HG02884 (cell line): Measurements from ENCODE around the gene EIF1B.

Source experiments
- ATAC-seq: cut with Tn5 transposase; IDR thresholded peaks from one replicate; pipeline ENCODE4 v1.9.1; 2021; ENCODE audit warnings: mild to moderate bottlenecking, moderate library complexity; ENCODE audit not compliant: unreplicated experiment

EIF1B gene

DNA sequence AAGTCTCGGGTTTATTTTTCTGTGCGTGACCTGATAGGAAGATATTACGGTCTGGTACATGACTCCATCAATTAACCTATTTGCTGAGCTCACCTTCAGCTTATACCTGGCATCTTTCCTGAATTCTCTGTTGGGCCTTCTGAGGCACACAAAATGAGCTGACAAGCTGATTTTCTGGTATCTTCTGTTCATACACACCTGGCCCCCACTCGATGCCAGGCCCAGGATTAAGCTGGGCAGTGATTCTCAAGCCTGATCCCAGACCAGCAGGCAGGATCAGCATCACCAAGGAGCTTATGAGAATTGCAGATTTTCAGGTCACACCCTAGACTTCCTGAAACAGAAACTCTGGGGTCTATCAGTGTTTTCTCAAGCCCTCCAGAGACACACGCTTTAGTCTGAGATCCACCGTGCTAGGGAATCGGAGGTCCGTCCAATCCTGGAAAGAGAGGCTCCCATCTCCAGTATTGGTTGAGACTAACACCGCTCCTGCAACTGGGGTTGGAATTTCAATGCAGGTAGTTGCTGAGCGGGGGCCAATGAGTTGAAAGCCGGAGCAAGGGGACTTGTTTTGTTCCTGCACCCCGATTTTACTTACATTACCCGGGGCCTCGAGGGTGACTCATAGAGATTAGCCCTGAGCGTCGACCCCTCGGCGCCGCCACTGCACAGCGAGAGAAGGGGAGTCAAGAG lies 636 bp upstream of the EIF1B start:
- no peak for ATAC-seq

DNA sequence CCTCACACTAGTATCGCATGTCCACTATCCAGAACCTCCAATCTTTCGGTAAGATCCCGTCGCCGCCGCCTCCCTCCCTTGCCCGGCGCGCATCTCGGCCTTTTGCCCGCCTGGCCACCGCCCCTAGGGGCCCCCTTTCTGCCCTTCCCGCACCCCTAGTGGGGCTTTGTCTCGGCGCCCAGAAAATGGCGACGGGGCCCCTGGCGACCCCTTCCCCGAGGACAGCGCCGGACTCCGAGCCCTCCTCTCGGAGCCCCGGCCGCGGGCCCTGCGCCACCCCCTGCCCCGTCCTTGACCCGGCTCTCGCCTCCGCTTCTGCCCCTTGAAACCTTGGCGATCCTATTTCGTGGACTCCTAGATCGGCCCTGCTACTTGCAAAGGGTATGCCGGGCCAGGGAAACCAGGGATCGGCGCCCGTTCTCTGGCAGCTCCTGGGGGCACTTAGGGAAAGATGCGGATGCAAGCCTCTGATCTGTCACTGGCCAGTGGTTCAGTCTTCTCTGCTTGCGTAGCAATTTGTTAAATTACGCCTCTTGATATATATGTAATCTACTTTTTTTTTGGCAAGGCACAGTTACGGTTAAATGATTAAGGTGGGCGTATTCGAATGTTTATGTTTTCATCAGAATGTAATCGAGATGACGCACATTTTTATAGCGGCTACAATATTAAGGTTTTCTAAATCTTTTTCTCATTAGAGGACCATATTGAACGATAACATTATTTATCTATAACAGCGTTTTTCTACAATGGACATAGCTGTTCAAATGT lies 603 bp downstream of the EIF1B start:
- ATAC-seq: peak; percentile 28

DNA sequence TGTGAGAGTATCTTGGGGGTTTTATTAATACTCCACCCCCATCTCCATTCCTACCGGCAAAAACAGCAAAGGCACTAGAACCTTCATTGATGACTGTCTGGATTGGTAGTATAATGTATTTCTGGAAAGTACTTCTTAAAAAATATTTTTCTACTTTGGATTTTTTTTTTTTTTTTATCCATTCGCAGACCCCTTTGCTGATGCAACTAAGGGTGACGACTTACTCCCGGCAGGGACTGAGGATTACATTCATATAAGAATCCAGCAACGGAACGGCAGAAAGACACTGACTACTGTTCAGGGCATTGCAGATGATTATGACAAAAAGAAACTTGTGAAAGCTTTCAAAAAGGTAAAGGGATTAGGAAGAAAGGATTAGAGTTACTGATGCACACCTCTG lies 1.2 kb downstream of the EIF1B start:
- no peak for ATAC-seq

DNA sequence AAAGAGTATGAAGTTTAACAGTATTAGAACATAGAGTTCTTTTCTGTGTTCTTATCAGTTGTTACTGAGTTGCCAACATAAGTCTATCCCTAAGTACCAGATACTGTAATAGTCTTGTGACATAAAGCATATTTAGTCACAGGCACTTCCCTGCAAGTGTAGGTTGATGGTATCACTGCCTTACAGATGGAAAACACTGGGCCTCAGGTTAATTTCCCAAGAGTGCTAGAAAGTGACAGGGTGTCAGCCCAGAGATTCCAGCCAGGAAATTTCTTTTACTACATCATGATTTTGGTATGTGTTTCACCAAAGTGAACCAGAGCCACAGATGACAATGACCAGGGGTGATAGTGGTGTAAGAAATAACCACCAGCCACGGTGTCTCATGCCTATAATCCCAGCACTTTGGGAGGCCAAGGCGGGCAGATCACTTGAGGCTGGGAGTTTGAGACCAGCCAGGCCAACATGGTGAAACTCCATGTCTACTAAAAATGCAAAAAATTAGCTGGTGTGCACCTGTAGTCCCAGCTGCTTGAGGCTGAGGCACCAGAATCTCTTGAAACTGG lies 3.2 kb downstream of the EIF1B start:
- ATAC-seq: no peak

DNA sequence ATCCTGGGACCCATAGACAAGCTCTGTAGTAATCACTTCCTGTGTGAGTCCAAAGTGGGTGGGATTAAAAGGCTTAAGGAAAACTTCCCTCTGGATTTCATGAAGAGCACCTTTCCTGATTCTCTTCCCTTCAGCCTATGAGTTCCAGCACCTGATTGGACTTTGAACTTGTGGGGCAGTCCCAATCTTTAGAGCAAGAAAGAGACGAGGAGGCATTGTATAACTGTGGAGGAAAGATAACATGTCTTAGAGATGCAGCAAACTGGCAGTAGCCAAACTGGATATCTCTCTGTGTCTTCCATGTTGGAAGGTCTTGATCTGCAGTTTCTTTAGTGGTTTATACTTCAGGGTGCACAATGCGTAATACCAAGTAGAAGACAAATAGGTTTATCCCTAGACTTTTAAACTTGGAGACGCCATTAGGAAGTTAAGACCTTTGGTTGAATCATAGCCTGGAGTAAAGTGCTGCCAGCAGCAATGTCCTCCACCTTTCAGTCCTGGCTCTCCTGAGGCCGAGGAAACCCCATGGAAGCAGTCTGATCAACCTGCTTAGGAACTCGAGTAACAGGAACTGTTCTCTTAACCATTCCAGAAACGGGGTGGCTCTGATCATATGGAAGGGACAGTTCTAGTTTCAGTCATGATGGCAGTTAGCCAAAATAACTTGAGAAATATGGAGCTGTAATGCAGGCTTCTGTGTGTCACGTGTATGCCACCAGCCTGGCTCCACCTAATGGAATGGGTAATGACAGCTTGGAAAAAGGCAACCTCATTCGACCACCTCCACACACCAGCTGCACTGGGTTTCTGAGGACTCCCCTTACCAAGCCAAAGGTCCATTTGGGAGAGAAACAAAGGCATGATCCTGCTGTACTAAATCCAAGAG lies 4.7 kb downstream of the EIF1B start:
- ATAC-seq: no peak

DNA sequence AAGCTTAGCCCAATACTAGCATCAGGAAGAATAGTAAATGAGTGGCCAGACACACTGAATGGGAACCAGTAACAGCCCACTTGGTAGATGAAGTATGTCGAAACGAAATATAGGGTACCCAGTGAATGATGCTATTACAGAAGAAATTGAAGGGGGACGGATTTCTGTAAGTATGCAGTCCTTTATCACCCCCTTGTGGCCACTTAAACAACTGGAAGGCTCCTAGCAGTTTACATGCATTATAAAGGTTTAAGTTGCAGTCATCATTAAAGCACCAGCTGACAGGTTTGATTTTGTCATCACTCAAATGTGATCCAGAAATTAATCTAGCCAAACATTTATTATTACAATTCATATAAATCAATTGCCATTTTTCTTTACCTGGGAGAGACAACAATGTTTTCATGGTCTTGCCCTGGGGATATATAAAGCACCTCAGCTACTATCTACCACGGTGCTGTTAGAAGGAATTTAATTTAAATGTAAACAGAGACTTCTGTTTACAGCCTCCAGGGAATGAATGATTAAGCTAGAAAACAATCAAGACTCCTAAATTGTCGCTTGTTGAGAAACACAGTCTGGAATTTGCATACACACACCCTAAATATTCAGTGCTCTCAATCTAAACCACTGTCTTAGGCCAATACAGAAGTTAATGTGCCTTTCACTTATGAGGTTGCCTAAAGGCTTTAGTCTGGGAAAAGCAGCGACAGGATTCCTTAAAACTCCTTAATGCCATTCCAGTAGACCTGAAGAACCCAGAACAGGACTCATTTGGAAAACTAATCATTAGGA lies 7.8 kb downstream of the EIF1B start:
- peak; percentile 64 for ATAC-seq

DNA sequence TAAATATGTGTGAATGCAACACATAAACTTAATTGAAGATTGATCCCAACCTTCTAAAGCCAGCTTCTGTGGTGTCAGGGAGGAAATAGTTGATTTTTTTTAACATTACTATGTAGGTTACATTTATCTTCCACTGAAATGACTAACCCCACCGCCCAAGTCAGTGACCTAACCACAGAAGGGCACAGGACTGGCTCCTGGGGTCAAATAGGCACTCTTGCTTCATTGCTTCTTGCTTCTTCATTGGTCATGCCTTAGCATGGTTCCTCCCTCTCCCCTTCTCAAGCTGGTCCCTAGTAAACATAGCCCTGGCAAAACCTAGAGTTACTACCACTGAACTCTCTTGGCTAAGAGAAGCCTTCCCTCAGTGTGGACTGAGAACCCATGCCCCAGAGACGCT lies 12.3 kb downstream of the EIF1B start:
- ATAC-seq: no peak

DNA sequence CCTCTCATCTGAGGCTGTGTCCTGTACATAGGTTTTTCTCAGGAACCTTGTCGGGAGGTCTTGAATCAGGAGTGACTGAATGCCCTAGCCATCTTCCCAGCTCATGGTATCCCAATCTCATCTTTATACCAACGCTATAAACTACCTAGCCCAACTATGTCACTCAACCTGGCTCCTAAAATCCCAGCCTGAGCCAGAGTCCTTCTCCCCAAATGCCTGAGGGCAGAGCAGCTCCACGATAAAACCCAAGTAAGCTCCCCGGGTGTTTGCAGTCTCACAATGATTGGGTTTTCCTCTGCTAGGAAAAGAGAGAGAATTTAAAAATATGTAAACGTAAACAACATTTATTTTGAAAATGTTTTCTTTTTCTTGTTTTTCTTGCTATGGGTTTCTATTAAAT lies 14.4 kb downstream of the EIF1B start:
- ATAC-seq: no peak

DNA sequence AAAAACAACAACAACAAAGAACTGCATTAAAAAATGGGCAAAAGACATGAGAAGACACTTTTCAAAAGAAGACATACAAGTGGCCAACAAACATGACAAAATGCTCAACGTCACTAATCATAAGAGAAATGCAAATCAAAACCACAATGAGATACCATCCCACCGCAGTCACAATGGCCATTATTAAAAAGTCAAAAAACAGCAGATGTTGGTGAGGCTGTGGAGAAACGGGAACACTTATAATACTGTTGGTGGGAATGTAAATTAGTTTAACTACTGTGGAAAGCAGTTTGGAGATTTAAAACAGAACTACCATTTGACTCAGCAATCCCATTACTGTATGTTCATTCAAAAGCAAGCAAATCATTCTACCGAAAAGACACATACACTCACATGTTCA lies 15.1 kb downstream of the EIF1B start:
- ATAC-seq: no peak

DNA sequence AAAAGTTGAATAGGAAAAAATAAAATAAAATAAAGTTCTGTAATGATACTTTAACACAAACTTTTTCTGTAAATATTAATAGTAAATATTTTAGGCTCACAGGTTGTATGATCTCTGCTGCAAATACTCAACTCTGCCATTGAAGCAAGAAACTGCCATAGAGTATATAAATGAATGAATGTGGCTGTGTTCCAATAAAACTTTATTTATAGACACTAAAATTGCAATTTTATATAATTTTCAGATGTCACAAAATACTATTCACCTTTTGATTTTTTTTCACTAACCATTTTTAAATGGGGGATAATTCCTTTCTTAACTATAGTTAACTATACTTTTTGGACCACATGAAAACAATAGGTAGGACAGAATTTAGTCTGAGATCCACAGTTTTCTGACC lies 16.0 kb downstream of the EIF1B start:
- no peak for ATAC-seq

DNA sequence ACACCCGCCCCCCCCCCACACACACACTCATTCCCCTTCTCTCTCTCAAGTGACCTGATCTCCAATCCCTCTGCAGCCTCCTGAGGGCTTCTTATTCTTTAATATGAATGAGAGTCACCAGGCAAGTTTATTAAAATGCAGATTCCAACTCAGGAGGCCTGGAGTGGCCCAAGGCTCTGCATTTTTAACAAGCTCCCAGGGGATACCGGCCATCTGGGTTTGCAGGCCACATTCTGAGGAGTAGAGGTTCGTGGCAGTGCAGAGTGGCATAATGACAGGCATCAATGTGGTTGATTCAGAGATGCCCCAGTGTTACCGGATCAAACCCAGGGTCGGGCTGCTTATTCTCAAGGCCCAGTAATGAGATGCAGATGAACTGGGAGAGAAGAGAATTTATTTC lies 18.9 kb downstream of the EIF1B start:
- ATAC-seq: no peak

DNA sequence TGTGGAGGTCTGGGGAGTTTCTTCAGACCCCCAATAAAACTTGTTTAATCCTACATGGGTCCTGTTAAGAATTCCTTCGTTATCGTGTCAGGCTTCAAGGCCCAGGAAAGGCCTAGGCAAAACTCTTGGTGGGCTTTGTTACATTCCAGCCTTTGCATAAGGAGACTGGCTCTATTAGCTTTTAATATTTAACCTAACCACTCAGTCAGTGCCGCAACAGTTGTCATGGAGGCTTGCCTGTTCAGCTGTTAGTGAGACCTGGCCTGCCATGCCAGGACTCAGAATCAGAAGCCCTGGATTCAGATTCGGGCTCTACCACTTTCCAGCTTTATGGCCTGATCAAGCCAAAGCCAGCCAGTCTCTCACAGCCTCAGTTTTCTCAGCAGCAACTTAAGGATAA lies 19.6 kb downstream of the EIF1B start:
- no peak for ATAC-seq

DNA sequence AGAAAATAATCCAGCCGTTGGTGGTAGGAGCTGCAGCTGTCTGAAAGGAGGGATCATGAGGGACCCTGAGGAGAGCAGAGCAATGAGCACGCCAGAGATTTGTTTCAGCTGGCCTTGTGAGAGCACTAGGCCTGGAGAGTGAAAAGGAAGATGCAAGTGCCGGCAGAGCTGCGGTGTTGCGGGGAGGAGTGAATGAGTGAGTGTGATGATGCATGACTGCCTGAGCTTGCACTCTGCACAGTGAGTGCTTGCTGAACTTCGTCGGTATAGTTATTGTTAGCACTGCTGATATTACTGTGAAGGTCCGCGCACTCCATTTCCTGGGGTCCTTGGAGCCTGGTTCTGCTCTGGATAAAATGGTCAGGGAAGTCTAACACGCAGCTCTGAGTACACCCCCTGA lies 23.2 kb downstream of the EIF1B start:
- ATAC-seq: no peak

DNA sequence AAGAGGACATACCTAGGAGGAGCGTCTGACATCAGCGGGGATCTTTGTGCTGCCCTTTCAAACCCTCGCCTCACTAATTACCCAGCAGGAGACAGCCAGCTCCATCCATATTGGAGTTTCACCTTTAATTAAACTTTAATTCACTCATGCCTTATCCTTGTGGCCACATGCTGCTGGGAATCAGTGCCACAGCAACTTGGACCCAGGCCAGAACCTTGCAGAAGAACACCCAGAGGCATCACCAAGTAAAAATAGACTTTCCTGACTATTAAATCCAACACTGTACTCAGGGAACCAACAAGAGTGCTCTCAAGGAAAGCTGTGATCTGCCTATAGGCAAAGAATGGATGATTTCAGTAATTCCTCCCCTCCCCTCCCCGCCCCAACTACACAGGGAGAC lies 23.9 kb downstream of the EIF1B start:
- ATAC-seq: no peak

DNA sequence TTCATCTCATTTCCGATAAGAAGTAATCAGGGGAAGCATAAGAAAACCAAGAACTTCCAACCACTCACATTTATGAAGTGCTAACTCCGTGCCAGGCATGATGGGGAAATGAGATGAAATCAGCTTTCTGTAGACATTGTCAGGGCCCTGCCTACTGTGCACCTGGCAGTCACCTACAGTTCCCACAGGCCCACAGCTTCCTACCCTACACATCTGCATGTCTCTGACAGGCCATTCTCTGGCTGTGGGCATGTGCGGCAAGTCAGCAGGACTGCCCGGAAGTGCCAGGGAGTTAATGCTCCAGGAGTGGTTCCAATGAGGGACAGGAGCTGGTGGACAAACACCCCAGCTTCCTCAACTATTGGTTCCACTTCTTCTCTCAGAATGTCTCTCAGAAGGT lies 24.3 kb downstream of the EIF1B start:
- no peak for ATAC-seq

DNA sequence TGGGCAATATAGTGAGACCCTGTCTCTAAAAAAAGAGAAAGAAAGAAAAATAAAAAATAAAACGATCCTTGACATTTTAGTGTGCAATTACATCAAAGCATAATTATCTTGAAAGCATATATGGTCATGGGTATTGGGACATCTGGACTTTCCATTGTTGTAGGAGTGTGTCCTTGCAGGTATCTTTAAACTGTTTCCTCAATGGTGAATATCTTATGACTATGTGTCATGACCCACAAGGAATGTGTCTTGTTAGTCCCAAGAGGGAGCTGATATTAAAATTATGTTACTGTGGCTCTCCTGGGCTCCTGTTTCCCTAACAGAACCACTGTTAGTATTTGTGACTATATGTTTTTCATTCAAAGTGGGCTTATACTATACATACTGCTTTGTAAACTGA lies 26.6 kb downstream of the EIF1B start:
- ATAC-seq: no peak

DNA sequence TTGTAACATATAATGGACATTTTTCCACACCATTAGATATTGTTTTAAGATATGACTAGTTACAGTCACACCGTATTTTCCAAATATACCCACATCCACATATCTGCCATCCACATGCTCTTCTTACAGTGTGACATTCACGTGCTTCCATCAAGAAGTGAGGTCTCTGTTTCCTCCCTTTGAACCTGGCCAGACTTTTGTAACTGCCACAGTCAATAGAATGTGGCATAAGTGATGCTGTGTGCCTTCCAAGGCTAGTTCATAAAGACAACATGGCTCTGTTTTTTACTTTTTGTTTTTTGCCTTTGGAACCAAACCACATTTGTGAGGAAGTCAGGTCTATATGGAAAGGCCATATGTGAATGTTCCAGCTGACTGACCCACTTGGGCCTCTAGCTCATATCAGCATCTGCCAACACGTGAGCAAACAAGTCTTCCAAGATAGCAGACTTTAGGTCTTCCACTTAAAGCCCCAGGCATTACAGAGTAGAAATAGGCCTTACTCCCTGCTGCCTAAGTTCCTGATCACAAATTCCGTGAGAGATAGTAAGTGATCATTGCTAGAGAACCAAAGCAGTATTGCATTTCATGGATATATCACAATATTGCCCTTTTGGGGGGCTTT lies 27.1 kb downstream of the EIF1B start:
- ATAC-seq: peak; percentile 7

DNA sequence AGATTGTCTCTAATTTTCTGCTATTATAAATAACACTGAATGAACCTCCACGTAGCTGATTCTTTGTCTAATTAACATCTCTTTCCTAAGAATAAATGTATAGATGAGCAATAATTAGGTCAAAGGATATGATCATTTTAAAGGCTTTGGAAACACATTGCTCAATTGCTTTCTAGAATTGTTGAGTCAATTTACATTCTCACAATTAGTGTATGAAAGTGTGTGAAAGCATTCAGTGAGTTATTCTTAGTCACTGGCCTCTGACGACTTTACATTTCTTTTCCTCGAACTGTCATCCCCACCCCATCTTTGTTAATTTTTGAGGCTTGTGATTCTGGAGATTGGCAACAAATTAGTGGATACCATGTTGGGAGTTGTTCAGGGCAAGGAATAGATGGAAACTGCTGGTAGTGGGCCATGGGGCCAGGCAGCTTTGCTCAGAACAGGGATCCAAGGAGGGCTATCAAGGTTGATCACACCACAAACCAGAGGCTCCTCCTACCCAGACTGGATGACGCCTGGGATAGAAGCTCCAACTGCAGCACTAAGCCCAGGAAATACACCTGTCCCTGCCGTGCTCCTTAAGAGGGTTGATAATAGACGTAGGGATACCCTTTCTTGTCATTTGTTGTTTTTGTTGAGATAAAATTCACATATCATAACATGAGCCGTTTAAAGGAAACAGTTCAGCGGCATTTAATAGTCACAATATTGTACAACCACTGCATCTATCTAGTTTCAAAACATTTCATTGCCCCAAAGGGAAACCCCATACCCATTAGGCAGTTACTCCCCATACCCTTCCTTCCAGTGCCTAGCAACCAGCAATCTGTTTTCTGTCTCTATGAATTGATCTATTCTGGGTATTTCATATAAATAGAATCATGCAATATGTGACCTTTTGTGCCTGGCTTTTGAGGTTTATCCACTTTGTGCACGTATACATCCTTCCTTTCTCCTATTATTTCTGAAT lies 27.9 kb downstream of the EIF1B start:
- ATAC-seq: peak; percentile 90

DNA sequence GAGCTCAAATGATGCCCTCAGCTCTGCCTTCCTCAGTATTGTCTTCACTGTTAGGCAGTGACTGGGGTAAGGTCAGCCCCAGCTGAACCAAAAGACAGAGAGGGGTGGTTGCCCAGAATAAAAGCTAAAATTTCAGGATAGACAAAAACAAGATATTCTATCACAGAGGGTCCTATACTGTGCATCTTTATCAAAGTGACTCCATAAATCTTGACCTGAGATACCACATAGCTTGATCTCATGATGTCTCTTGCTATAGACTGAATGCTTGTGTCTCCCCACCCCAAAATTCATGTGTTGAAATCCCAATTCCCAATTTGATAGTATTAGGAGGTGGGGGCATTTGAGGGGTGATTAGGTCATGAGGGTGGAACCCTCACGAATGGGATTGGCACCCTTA lies 30.4 kb downstream of the EIF1B start:
- ATAC-seq: no peak
